ENCODE results near the gene HPGDS. TPM values are rescaled to one million over a fixed set of nuclear protein-coding genes. Genes with fewer than 3 reads are reported as not detected.

Gene HPGDS
- total RNA-seq, 2 donors from 2014 or later: not detected

DNA sequence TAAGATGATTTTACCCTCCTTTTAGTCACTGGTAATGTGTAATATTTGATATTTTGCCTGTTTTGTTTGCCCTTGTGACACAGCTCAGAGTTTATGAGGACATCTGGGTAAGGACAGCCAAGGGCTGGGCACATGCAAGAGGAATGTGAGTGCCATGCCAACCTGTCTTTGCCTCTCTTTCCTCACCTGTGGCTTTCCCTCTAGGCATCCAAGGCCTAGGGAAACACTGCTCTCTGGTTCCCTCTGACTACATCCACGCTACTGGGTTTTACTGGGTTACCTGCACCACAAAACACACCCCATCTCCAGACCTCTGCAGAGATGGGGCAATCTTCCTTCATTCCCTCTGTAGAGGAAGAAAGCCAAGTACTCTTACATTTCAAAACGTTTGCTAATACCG, 7.7 kb downstream of the HPGDS start:
- no peak overlapping the region for H3K27ac ChIP-seq (ENCODE audit: low read depth, low read length)
- DNase-seq: no peak
- 75 to 100% methylated on average over 3 of the region's 3 CpGs for WGBS, 2 experiments (ENCODE audit: insufficient coverage in 1 of 2, insufficient read length in 1 of 2)
- no peaks in the 10 kb centered on the region for H3K36me3 ChIP-seq (ENCODE audit: control insufficient read depth, insufficient read depth, low read length)
- H3K9me3 ChIP-seq (ENCODE audit: control insufficient read depth, low read length): no peaks in the 10 kb centered on the region
- H3K9ac ChIP-seq (ENCODE audit: extremely low read depth, low read length, poor library complexity, severe bottlenecking): no peak overlapping the region
- Mint-ChIP-seq H3K27me3 (ENCODE audit: insufficient read depth) (peaks cover 21% of the 10 kb centered on the region), H3K9me3 (peaks cover 4% of the 10 kb centered on the region), H3K4me3 (no peak overlapping the region), H3K36me3 (ENCODE audit: low read depth) (no peaks in the 10 kb centered on the region), H3K4me1 (peaks cover 32% of the 10 kb centered on the region), H3K27ac (peak overlapping the region; percentile 66)
- no peak overlapping the region for H3K4me3 ChIP-seq (ENCODE audit: low read length)
- H3K27me3 ChIP-seq (ENCODE audit: control insufficient read depth, insufficient read depth, low read length, poor library complexity, severe bottlenecking): peaks cover 7% of the 10 kb centered on the region
- peaks cover 14% of the 10 kb centered on the region for H3K4me1 ChIP-seq (ENCODE audit: control insufficient read depth, insufficient read depth, low read length)
- TF ChIP-seq CTCF (conservative IDR thresholded peaks at IDR 0.05): no peak

- no peak for DNase-seq
- Histone ChIP-seq H3K4me3 (ENCODE audit: low read length) (no peak overlapping the region), H3K9me3 (ENCODE audit: control insufficient read depth, low read length) (no peaks in the 10 kb centered on the region), H3K36me3 (ENCODE audit: control insufficient read depth, insufficient read depth, low read length) (no peaks in the 10 kb centered on the region), H3K27me3 (ENCODE audit: control insufficient read depth, insufficient read depth, low read length, poor library complexity, severe bottlenecking) (peaks cover 7% of the 10 kb centered on the region), H3K27ac (ENCODE audit: low read depth, low read length) (no peak overlapping the region), H3K9ac (ENCODE audit: extremely low read depth, low read length, poor library complexity, severe bottlenecking) (no peak overlapping the region), H3K4me1 (ENCODE audit: control insufficient read depth, insufficient read depth, low read length) (peaks cover 14% of the 10 kb centered on the region)
- WGBS, 2 experiments (ENCODE audit: insufficient coverage in 1 of 2, insufficient read length in 1 of 2): 100% methylated on average over 2 of the region's 2 CpGs; no CpG with 5 or more reads in 1 of the 2 experiments
- Mint-ChIP-seq H3K27me3 (ENCODE audit: insufficient read depth) (peaks cover 23% of the 10 kb centered on the region), H3K4me1 (peaks cover 32% of the 10 kb centered on the region), H3K36me3 (ENCODE audit: low read depth) (no peaks in the 10 kb centered on the region), H3K27ac (no peak overlapping the region), H3K4me3 (no peak overlapping the region), H3K9me3 (peaks cover 4% of the 10 kb centered on the region)
- TF ChIP-seq CTCF (conservative IDR thresholded peaks at IDR 0.05): no peak
These were observed 8.2 kb downstream of the HPGDS start for GRCh38 chr4:94334476-94334875.

GRCh38 chr4:94333866-94334265, 8.8 kb downstream of the HPGDS start:
- Histone ChIP-seq H3K9ac (ENCODE audit: extremely low read depth, low read length, poor library complexity, severe bottlenecking) (no peak overlapping the region), H3K27ac (ENCODE audit: low read depth, low read length) (no peak overlapping the region), H3K9me3 (ENCODE audit: control insufficient read depth, low read length) (peaks cover 2% of the 10 kb centered on the region), H3K4me1 (ENCODE audit: control insufficient read depth, insufficient read depth, low read length) (peaks cover 14% of the 10 kb centered on the region), H3K36me3 (ENCODE audit: control insufficient read depth, insufficient read depth, low read length) (no peaks in the 10 kb centered on the region), H3K27me3 (ENCODE audit: control insufficient read depth, insufficient read depth, low read length, poor library complexity, severe bottlenecking) (peaks cover 7% of the 10 kb centered on the region), H3K4me3 (ENCODE audit: low read length) (peak overlapping the region; percentile 19)
- 82 to 83% methylated on average over 2 of the region's 3 CpGs for WGBS, 2 experiments (ENCODE audit: insufficient coverage in 1 of 2, insufficient read length in 1 of 2)
- Mint-ChIP-seq H3K27me3 (ENCODE audit: insufficient read depth) (peaks cover 23% of the 10 kb centered on the region), H3K27ac (peak overlapping the region; percentile 49), H3K4me3 (no peak overlapping the region), H3K4me1 (peaks cover 32% of the 10 kb centered on the region), H3K36me3 (ENCODE audit: low read depth) (no peaks in the 10 kb centered on the region), H3K9me3 (peaks cover 4% of the 10 kb centered on the region)
- DNase-seq: no peak
- no peak for TF ChIP-seq CTCF (conservative IDR thresholded peaks at IDR 0.05)

All from endodermal cell (in vitro differentiated cells).